MG63 (cell line): Measurements from ENCODE around the gene ZNF740. TPM values are rescaled to one million over a fixed set of nuclear protein-coding genes. Genes with fewer than 3 reads are reported as not detected.
A peak's percentile ranks its signal among the peaks of the same experiment; 100 is the strongest.

Source experiments
- DNase-seq: peaks from one replicate; pipeline ENCODE4 v3.0.0-alpha.2; 2020
- H3K27me3 ChIP-seq: fragments of 250-450 bp; sonication (Bioruptor Pico); 2 replicates; pipeline ENCODE4 v1.5.1; 2020; ENCODE audit warnings: mild to moderate bottlenecking, moderate library complexity
- H3K36me3 ChIP-seq: fragments of 250-450 bp; sonication (Bioruptor Pico); 2 replicates; pipeline ENCODE4 v1.5.1; 2020; ENCODE audit warnings: mild to moderate bottlenecking, moderate library complexity
- H3K4me3 ChIP-seq: fragments of 250-450 bp; sonication (Bioruptor Pico); 2 replicates; pipeline ENCODE4 v1.5.1; 2020; ENCODE audit warnings: mild to moderate bottlenecking, moderate library complexity
- H3K9me3 ChIP-seq: fragments of 250-450 bp; sonication (Bioruptor Pico); 2 replicates; pipeline ENCODE4 v1.5.1; 2020; ENCODE audit warnings: mild to moderate bottlenecking, moderate library complexity
- total RNA-seq: library from RNA; depleted of rRNA; stranded (reverse); fragments of >200 nt; shearing (Covaris generic); gene quantifications from 2 replicates; pipeline ENCODE4 v1.2.3, GENCODE V29; 2014; ENCODE audit warnings: low replicate concordance

Gene ZNF740
- total RNA-seq, 1 experiment from 2014 or later = 14.7 TPM

DNA sequence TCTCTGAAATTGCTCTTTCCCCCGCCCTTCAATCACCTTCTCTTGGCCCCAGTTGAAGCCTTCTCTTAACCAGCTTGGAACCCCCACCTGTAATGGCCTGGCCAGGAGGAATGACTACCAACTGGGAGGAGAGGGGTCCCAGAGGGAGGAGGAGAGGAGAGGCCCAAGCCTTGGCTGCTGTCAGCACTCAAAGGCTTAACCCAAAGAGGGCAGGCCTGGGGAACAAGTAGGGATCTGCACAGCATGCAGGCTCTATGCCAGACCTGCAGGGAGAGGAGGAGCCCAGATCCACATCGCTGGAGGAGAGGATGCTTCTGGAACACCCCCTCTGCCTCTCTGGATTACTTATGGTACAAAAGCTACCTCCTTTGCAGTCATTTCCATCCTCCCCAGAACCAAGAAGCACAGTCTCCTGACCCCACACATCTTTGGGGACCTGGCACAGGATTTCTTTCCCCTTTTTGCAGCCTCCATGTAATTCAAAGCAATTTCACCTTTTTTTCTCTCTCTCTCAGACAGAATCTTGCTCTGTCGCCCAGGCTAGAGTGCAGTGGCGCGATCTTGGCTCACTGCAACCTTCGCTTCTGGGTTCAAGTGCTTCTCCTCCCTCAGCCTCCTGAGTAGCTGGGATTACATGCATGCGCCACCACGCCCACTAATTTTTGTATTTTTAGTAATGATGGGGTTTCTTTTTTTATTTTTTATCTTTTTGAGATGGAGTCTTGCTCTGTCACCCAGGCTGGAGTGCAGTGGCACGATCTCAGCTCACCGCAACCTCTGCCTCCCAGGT is 45.3 kb downstream of the ZNF740 start:
- Histone ChIP-seq H3K27me3 (no peaks in the 10 kb centered on the region), H3K9me3 (no peaks in the 10 kb centered on the region), H3K4me3 (no peak overlapping the region), H3K36me3 (no peaks in the 10 kb centered on the region; the same call in 1 of the 2 replicates)
- no peak for DNase-seq

GRCh38 chr12:53226815-53227214 is 46.3 kb downstream of the ZNF740 start:
- Histone ChIP-seq H3K9me3 (no peaks in the 10 kb centered on the region), H3K4me3 (no peak overlapping the region), H3K27me3 (no peaks in the 10 kb centered on the region), H3K36me3 (no peaks in the 10 kb centered on the region; the same call in 1 of the 2 replicates)
- DNase-seq = no peak

- Histone ChIP-seq H3K36me3 (no peaks in the 10 kb centered on the region; the same call in 1 of the 2 replicates), H3K27me3 (no peaks in the 10 kb centered on the region), H3K4me3 (no peak overlapping the region), H3K9me3 (no peaks in the 10 kb centered on the region)
- DNase-seq = no peak
Observed at GRCh38 chr12:53227341-53227740, 46.8 kb downstream of the ZNF740 start.

GRCh38 chr12:53227836-53228235 is 47.3 kb downstream of the ZNF740 start:
- no peak for DNase-seq
- Histone ChIP-seq H3K36me3 (no peaks in the 10 kb centered on the region; the same call in 1 of the 2 replicates), H3K4me3 (no peak overlapping the region), H3K9me3 (no peaks in the 10 kb centered on the region), H3K27me3 (no peaks in the 10 kb centered on the region)

- H3K27me3 ChIP-seq = no peaks in the 10 kb centered on the region
- no peak for DNase-seq
- no peak overlapping the region for H3K4me3 ChIP-seq
- no peaks in the 10 kb centered on the region for H3K9me3 ChIP-seq
- no peaks in the 10 kb centered on the region; the same call in 1 of the 2 replicates for H3K36me3 ChIP-seq
Observed at GRCh38 chr12:53229454-53229853, 48.9 kb downstream of the ZNF740 start.

DNA sequence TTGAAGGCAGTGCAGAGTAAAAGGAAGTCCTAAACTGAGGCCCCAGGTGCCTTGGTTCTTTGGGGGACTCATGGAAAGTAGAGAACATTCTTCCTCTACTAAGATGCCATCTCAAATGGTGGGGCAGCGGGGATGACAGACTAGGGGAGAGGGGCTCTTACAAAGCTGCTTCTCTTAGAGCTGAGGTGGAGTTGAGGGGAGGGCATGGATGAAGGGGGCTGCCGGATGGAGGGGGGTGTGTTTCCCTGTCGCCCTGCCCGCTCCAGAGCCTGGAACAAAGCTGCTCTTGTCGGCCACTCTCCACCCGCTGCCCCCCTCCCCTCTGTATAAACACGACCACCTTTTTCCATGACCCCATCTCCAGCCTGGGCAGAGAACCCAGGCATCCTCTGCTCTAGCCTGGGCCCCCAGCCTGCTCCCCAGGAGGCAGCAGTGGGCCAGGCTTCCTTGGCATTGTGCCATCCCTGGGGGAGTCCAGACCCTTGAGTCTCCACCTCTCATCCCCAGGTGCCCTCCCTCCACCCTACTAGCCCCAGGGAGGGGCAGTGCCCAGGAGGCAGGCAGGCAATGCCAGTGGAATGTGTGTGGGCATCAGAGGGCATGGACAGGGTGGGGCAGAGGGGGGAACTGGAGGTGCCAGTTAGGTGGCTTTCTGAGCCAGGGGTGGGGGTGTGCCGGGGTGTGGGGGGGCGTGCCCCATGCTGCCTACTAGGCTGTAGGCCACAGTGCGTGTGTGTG is 49.8 kb downstream of the ZNF740 start:
- H3K4me3 ChIP-seq = no peak overlapping the region
- H3K9me3 ChIP-seq = no peaks in the 10 kb centered on the region
- no peaks in the 10 kb centered on the region for H3K27me3 ChIP-seq
- H3K36me3 ChIP-seq = no peaks in the 10 kb centered on the region; the same call in 1 of the 2 replicates
- peak; percentile 29 for DNase-seq

DNA sequence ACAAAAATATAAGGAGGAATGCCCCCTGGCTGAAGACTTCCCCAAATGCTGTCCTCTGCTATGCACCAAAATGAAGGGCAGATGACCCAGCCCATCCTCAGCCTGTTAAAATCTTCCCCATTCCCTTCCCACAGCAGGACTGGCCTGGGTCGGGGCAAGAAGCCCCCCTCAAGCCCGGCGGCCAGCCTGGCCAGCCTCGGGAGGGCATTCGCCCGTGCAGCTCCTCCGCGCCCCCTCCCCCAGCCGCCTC is 51.1 kb downstream of the ZNF740 start:
- Histone ChIP-seq H3K27me3 (no peaks in the 10 kb centered on the region), H3K36me3 (no peaks in the 10 kb centered on the region; the same call in 1 of the 2 replicates), H3K4me3 (peak overlapping the region; percentile 88), H3K9me3 (no peaks in the 10 kb centered on the region)
- no peak for DNase-seq

DNA sequence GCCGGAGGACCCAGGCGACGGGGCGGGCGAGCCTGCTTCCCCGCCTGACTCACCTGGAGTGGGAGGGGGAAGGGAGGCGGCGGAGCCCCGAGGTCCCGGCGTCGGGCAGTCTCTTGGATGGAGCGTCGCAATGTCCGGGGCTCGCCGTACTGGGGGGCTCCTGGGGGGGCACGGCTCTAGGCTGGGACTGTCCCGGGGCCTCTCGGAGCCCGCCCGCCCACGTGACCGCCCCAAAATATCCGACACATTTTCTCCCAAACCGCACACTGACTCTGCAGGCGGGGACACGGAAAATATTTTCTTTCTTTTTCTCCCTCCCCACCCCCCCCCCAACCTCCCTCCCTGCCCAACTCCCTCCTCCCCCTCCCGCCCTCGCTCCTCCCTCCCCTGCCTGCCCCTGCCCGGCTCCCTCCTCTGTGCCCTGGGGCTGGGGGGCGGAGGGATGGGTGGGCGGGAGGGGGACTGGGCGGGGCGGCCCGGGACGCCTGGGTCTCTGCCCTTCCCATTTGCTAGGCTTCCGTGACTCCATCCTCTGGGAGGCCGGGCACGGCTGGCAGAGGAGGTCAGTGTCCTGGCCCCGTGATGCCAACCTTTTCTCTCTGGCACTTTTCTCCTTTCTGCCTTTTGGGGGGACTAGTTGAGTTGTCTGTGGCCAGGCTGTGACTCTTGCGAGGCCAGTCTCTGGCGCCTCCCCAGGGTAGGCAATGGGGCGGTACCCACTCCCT is 51.6 kb downstream of the ZNF740 start, which contains the start of gene RARG:
TSS of gene RARG (minus strand) at position 289 of the 725 bp plus-strand sequence. CDS start 4,664 bp downstream, outside the sequence.
- Histone ChIP-seq H3K9me3 (no peaks in the 10 kb centered on the region), H3K4me3 (peak within 1 kb of the TSS; percentile 88), H3K27me3 (no peaks in the 10 kb centered on the region), H3K36me3 (no peaks in the 10 kb centered on the region; the same call in 1 of the 2 replicates)
- peak; percentile 85 for DNase-seq

DNA sequence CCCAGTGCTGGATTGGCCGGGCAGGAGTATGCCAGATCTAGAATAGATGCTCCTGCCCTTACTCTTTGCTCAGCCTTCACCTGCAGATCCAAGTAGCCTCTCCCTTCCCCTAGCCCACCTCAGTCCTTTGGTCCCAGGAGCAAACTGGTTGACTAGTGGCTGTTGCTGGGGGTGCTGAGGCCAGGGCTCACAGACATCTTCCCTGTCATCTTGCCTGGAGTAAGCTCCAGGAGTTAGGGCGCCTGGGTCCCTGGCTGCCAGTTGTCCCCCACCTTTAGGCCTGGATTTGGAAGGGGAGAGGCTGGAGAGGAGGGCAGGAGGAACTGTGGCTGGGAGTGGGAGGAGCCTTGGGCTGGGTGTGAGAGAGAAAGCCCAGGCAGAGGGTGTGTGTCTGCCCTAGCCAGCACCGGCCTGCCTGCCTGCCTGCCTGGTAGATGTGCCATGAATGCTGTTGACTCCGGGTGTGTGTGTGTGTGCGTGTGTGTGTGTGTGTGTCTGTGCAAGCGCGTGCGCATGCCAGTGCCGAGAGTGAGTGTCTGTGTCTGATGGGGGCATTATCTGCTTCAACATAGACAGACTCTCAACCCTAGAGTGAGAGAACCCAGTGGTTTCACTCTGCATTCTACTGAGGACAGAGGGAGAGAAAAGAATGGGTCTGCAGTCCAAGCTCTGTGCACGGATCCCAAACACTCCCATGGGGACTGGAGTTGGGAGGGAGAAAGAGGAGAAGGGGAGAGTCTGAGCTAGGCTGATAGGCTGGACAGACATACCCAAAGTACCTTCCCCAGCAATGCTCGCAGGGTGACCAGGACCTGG is 52.3 kb downstream of the ZNF740 start:
- Histone ChIP-seq H3K27me3 (no peaks in the 10 kb centered on the region), H3K4me3 (peak overlapping the region; percentile 46), H3K36me3 (no peaks in the 10 kb centered on the region), H3K9me3 (no peaks in the 10 kb centered on the region)
- peak; percentile 61 for DNase-seq

DNA sequence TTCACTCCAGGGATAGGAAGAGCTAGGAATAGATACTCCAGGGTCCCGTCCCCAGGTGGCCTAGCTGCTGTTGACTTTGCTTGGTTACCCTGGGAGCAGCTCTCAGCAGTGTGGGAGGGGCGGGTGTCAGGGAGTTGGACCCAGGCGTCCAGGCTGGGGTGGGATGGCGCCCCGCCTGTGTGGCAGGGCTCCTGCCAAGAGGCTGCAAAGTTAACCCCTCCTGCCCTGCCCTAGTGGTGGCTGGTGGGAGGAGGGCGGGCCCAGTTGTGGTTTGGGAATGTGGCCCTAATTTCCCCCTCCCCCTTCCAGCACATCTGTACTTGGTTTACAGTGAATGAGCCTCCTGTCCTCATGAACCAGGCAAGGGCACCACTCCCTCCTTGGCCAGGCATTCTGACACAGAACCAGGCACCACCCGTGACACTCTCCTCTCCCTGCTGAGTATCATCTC is 53.2 kb downstream of the ZNF740 start:
- no peak for DNase-seq
- H3K36me3 ChIP-seq = no peaks in the 10 kb centered on the region
- H3K27me3 ChIP-seq = no peaks in the 10 kb centered on the region
- H3K4me3 ChIP-seq = no peak overlapping the region
- no peaks in the 10 kb centered on the region for H3K9me3 ChIP-seq

GRCh38 chr12:53234271-53234914 is 53.9 kb downstream of the ZNF740 start:
- Histone ChIP-seq H3K27me3 (no peaks in the 10 kb centered on the region), H3K9me3 (no peaks in the 10 kb centered on the region), H3K36me3 (no peaks in the 10 kb centered on the region), H3K4me3 (no peak overlapping the region)
- DNase-seq = no peak

- H3K36me3 ChIP-seq = no peaks in the 10 kb centered on the region
- no peak for DNase-seq
- no peaks in the 10 kb centered on the region for H3K27me3 ChIP-seq
- no peak overlapping the region for H3K4me3 ChIP-seq
- no peaks in the 10 kb centered on the region for H3K9me3 ChIP-seq
Observed at GRCh38 chr12:53235164-53235563, 54.6 kb downstream of the ZNF740 start.

- no peaks in the 10 kb centered on the region for H3K9me3 ChIP-seq
- DNase-seq = no peak
Observed at GRCh38 chr12:53235742-53236442, 55.4 kb downstream of the ZNF740 start.

DNA sequence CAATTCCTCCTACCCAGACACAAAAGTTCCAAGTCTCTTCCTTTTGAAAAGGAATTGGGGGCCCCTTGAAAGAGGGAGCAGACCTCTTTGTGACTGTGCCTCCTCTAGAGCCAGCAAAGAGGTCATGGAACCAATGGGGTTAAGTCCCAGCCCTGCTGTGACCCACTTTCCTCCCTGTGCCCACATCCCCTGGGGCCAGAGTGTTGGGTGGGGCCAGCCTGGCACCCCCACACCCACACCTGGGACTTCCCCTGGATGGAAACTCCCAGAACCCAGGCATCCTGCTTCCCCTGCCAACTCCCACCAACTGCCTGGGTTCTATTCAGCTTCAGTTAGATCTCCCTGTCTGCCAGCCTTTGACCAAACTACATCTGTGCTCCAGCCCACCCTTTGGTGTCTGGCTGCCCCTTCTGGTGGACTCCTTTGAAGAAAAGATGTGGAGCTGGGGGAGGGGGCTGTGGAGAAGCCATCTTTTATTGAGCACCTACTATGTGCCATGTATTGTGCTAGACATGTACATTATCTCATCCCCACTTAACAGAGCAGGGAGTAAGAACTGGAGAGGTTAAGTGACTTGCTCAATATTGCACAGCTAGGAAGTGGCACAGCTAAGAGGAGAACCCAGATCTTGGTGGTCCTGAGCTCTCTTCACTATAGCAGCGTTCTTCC is 56.1 kb downstream of the ZNF740 start:
- DNase-seq = no peak
- no peak overlapping the region for H3K4me3 ChIP-seq
- no peaks in the 10 kb centered on the region for H3K9me3 ChIP-seq
- H3K36me3 ChIP-seq = no peaks in the 10 kb centered on the region
- no peaks in the 10 kb centered on the region for H3K27me3 ChIP-seq

More at GRCh38 chr12:53235742-53236442, 55.4 kb downstream of the ZNF740 start:
- no peak overlapping the region for H3K4me3 ChIP-seq
- no peaks in the 10 kb centered on the region for H3K27me3 ChIP-seq
- H3K36me3 ChIP-seq = no peaks in the 10 kb centered on the region
